ENCODE data around the gene RBP3.
"Not testable (repeated sequence)": the region's sequence is repeated elsewhere in the genome, so short reads cannot be mapped to it uniquely, and the experiment has no call there.

The RBP3 gene

DNA sequence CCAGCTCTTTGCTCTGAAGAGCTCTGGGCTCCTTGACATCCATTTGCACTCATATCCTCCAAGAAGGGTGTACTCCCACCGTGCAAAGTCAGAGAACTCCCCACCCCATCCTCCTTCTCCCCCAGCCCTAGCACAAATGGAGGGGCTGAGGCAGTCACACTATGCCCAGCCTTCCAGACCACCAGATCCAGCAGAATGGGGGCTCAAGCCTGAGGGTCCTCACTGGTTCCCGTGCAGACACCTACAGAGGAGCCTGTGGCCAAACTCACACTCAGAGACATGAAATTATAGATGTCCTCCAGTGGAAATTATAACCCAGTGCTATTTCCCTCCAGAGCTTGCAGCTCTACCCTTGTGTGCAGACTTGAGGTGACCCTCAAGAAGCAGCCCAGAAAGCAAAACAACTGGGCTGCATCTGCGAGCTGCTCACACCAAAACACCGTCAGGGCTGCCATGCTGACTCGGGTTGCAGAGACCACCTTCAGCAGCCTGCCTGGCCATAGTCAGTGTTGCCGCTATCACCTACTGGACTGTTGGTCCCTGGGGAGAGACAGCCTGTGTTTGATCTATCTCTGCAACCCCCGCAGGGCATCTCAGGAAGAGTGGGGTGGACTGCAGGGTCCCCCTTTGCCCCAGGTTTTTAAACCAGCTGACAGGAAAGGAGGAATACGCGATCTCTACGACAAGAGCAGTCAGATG is 28.5 kb downstream of the RBP3 start:
- no peak for DNase-seq

DNA sequence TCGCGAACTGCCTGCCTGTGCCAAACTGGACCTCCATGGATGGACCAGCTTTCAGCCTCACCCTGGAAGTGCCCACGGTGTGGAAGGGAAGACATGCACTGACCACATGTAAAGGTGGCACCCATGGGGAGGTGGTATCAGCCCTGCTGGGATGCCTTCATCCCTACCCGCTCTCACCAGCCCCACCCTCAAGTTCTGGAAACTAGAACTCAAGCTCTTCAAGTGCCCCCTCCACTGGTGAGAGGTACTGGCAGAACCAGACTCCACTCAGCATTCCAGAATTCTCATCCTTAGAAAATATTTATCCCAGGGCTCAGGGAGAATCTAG is 30.0 kb downstream of the RBP3 start:
- DNase-seq: no peak

DNA sequence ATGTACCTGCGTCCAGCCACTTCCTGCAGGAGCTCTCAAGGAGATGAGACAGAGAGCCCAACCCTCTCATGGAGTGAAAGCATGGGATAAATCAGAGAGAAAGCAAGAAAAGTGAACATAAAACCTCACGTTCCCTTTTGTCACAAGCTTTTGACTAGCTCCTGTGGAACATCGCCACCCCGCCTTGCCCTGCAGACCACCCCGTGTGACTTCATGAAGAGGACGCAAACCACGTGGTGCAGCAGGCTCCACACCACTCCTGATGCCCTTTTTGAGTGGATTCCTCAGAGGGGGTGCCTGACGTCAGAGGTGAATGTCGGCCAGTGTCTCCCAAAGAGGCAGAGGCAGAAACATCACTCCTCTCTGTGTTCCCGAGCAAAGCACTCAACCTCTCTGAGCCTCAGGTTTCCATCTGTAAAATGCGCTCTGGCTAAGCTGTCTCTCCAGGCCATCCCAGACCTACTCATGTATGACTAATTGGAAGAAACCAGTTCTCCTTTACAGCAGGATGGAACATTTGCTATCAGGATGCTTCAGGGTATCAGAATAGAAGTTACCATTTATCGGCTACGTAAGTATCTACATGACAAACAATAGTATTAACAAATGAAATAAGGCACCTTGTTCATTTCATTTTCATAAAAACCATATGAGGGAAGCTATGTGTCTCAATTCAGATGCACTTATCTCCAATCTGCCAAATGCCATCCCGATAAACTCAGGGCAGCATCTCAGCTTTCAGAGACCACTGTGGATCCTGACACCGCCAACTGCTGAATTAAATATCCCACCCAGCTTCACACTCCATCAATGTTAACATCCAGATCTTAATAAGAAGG is 30.7 kb downstream of the RBP3 start:
- no peak for DNase-seq

DNA sequence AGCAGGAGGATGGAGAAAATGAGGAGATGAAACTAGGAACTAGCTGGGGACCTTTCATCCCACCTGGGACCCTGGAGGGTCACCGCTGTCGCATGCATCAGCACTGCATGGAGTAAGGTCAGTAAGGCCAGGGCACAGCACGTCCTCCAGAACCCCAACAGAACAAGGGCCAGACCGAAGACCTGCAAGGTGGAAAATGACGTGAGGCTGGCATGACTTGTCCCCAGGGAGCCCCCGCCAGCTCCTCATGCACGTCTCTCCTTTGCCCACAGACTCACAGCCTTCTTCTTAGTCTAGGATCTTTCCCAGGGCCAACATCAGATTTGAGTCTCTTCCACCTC is 31.3 kb downstream of the RBP3 start:
- no peak for DNase-seq

DNA sequence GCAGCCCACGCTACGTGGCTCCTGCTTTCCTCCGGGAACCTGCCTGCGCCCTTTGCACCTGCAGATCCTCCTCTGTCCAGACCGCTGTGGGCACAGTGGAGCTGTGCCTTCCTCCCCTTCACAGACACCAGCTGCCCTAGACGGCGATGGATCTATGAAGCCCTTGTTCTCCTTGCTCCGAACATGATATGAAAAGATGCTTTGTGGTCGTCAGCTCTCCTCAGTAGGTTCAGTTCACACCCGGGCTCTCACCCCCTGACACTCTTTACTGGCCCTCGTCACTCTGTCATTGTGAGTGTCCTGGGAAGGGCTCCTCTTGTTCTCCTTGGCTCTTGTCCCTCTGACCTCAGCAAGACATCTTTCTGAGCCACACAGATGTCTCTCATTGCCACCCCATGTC is 31.7 kb downstream of the RBP3 start:
- no peak for DNase-seq

DNA sequence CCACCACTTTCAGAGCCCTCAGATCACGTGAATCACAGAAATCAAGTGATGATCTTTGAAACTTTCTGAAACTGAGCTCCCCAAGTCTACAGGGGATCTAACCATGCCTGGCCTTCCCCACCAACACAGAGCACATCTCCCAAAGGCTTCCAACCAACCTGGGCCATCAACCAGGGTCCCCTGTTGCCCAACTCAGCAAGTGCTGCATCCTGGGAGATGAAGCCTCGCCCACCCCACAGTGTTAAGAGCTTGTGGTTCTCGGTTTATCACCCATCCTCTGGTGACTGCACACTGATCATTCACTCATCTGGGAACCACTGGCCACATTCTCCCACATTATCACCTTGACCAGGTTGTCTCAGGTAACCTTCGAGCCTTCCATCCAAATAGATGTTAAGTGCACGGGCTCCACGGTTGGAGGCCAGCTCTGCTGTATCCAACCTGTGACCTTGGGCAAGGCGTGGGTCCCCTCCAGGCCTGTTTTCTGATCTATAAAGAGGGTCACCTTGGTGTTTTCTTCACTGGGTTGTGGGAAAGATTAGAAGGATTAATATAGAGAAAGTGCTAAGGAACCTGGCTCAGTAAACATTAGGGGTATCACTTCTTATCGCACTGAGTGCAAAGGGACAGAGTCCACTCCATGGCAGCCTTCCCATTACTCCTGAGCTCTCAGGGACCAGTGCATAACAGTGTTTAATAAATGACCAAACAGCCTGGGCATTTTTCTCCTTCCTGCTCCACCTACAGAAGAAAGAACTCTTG is 32.4 kb downstream of the RBP3 start:
- DNase-seq: no peak

DNA sequence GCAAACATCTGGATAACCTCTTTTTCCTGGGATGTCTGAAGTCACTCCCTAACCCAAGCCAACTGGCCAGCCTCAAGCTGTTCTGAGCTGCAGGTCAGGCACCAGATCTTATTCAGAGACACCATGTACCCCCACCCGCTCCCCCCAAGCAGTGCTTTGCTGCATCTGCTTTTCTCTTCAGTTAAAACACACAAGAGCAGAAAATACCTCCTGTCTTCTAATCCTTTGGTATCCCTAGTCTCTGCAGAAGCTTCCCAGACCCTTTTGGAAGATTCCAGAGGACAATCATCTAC is 32.9 kb downstream of the RBP3 start:
- no peak for DNase-seq

DNA sequence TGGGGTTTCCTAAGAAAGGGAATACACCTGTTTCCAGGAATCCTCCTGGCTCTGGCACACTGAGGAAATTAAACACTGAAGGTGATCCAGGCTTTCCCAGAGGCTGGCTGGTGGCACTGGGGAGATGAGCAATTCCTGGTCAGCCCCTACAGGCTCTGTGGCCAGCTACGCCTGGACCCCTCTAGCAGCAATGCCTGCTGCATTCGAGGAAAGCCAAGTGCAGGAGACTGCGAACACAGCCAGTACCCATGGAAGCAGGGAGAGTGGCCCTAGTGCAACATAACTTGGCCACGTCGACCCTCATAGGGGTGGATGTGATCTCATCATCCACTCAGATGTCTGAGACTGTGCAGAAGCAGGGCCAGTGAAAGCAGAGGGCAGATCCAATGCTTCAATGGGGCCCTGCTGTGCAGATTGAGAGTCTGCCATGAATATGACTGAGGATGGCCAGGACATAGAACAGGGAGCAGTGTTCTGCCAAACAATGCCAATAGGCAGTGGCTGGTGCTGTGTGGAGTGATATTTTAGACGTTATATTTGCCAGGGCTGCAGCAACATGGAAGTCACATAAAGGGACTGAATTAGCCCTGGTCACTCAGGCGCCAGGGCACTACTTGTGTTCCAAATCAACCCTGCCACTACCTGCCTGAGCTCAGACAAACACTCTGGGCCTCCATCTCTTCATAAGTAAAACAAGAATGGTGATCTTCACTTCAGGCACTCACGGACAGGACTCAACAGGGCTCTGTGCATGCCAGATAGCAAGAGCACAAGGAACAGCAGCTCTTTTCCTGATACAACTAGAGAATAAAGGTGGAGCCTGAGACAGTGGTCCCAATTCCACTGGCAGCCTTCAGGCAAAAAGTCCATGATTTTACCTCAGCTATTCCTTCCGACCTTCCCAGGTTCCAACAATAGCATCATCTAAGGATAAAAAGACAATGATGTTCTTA is 33.5 kb downstream of the RBP3 start:
- DNase-seq: no peak

DNA sequence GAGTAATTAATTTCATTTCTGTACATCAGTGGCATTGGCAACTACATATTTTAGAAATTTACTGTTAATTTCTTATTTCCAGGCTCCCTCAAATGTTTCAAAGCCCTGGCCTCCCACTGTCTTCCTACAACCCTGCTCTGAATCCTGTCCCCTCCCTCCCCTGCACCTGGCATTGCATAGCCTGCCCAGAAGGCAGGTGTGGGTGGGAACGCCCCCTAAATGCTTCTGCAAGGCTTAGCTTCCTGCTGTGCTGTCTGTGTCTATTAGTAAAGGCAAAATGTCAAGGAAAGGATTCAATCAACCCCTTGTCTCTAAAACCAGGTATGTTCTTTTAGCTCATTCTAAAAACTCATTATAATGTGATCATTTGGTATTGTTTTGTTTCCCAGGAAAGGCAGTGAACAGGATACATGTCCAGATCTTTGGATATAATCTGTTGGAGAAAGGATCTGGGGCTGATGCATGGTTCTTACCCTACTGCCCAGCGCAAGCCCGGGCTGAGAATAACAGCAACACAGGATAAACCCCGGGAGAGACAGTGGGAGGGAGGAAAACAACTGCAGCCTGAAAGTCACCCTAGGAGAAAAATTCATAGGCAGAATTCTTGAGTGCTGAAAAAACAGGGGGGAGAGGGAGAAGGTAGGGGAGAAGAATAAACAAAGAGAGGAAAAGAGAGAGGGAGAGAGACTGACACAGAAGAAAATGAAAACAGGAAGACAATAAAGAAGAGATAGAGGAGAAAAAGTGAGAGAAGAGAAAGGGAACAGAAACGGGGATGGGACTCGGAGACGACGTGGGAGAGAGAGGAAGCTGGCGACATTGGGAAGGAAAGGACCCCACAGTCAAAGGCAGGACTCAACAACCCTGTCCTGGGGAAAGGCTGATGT is 35.3 kb downstream of the RBP3 start:
- DNase-seq: no peak

DNA sequence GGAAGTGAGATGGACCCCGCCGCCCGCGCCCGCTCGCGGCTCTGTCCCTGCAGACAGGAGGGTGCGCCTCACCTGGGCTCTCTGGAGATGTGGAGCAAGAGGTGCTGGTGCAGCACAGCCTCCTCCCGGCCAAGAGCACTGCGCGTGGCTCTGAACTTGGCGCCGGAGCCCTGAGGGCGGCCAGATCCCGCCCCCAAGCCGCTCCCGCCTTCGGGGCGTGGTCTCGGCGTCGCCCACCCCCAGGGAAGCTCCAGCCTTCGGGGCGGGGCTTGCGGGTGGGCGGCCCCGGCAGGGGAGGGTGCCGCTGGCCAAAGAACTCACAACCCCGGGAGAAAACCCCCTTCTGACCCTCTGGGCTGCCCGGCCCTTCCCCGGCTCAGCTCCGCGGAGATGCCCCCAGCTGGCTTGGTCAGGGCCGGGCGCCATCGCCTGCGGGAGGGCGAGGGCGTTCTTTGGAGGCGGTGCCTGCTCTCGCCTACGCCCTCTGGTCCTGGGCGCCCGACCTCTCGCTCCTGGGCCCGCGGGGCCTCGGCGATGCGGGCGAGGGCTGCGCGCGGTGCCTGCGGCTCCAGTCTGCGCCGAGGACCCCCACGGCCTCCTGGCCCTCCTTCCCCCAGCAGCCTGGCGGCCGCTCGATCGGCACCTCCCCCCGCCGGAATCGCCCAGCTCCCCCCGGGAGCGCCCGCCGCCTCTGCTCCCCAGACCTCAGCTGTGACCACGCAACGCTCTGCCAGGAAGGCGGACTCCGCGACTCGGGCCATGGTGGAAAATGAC is 36.2 kb downstream of the RBP3 start, which contains the start of gene ZNF488:
Gene ZNF488 (minus strand): TSS at position 146 of the 774 bp plus-strand sequence. CDS start 15,464 bp downstream, outside the sequence.
- peak; percentile 58 for DNase-seq

DNA sequence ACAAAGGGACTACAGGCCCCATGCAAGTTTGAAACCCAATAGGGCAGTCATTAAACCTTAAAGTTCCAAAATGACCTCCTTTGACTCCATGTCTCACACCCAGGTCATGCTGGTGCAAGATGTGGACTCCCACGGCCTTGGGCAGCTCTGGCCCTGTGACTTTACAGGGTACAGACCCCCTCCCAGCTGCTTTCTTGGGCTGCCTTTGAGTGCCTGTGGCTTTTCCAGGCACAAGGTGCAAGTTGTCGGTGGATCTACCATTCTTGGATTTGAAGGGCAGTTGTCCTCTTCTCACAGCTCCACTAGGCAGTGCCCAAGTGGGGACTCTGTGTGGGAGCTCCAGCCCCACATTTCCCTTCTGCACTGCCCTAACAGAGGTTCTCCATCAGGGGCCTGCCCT is 37.9 kb downstream of the RBP3 start:
- not testable (repeated sequence) for DNase-seq

DNA sequence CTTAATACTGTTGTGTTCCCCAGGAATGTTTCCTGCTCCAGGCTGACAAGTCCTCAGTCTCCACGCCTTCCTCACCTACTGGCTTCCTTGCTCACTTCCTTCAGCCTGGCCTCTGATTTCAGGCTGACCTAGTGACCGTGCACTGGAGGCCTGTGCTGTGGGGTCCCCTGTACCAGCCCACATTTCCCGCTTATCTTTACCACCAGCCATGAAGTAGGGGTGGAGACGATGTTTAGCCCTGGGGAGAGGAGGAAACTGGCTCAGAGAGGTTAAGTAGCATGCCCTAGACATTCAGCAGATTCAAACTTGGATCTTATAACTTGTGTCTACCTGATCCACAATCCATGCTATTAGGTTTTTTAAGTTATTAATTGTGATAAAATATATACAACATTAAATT is 40.7 kb downstream of the RBP3 start:
- no peak for DNase-seq

DNA sequence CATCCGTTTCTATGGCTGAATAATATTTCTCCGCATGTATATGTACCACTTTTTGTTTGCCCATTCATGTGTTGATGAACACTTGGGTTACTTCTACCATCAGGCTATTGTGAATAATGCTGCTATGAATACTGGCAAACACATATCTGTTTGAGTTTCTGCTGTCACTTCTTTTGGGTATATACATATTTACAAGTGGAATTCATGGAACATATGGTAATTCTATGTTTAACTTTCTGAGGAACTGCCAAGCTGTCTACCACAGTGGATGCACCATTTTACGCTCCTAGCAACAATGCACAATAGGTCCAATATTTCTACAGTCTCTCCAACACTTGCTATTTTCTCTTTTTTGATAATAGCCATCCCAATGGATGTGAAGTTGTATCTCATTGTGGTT is 41.5 kb downstream of the RBP3 start:
- no peak for DNase-seq

DNA sequence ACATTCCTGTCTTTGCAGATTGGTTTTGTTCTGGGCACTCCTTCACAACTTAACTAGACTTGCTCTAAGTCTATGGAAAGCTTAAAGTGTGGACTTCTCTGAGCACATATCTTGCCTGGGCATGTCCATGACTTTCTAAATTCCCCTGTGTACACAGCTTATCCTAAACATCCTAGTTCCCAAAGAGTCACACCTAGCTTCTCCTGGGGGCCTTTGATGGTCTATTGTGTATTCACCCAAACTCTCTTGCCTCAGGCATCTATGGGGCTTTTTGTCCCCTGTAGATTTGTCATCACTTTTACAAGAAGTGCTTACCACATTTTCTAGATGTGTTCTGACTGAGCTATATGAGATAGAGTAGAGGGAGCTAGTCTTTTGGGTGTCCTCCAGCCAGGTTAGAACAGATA is 48.2 kb downstream of the RBP3 start:
- no peak for DNase-seq

DNA sequence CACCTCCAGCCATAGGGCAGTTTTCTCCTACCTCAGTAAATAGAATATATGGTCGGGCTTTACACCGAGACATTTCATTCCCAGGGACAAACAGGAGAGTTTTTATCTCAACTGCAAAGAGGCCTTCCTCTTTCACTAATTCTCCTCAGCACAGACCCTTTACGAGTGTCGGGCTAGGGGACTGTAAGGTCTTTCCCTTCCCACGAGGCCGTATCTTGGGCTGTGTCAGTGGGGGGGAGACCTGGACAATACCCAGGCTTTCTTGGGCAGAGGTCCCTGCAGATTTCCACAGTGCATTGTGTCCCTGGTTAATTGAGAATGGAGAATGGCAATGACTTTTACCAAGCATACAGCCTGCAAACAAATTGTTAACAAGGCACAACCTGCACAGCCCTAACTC is 49.1 kb downstream of the RBP3 start:
- DNase-seq: no peak

DNA sequence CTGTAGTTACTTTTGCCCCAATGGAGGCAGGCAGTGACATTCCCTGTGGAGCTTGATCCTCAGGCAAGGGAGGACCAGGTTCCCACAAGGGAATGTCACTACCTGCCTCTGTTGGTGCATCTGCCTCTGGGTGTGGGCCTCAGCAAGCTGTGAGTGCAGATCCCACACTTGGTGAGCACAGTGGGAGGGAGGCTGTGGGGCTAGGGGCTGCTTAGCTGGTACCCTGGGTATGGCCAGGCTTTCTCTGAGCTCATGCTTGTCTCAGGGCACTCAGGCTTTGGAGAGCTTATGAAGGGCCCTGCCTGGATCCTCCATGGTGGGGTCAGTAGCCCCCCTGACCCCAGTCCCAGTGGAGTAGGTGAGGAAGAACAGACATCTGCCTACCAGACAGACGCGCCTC is 52.1 kb downstream of the RBP3 start:
- DNase-seq: no peak

DNA sequence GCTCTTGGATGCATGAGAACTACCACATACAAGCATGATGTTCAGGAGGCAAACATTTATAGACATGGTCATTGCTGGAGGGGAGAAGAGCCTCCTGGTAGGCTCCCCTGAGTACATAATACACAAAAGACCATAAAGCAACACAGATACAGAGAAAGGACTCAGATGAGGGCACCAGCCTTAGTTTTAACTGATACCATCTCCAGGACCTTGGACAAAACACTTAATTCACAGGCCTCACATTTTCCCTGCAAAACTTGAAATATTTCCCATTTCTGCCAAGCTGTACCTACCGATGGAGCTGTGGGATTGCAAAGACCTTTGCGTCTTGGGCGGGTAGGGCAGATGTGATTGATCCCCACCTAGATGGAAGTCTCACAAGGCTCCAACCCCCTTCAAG is 52.6 kb downstream of the RBP3 start:
- no peak for DNase-seq

DNA sequence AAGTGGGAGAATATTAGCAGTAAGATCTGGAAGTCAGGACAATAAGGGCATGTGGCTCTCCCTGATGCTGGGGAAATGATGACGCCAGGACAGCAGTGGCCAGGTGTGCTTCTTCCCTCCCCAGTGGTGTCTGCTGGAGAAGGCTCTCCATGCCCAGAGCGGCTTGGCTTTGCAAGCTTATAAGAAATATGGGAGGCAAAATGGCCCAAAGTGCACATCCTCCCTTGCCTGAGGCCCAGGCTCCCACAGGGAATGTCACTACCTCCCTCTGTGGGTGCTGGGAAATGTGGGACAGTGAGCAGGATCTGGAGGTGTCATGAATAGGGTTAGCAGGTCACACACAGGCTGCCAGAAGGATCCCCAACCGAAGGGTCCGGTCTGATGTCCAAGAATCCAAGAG is 53.0 kb downstream of the RBP3 start:
- no peak for DNase-seq

DNA sequence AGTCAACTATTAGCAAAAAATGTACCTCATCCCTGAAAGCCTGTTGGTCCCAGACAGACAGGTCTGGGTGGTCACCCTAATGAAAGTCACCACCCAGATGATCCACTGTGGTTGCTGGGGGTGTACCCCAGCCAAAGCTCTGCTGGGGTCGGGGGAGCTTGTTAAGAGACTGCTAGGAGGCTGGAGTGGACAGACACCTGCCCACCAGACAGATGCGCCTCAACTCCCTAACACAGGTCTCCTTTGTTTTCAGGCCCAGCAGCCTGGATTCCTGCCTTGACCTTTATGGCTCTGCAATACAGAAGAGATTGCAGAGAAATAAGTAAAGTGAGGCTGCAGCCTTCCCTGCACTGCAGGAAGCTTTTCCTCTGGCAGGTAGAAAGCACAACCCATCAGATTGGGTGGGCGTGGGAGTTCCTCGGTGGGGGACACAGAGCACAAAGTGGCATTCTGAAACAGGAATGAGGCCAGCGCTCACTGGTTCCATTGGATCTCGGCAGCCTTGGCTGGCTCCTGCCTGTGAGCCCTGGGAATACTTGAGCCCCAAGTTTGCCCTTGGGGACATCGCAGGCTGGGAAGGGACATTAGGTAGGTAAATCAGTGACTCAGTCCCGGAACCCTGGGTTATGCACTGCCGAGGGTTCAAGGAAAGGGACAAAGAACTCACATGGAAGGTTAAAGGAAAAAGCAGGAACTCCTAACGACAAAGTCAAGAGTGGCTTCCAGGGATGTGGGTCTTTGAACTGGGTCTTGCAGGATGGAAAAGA is 53.9 kb downstream of the RBP3 start:
- DNase-seq: no peak

DNA sequence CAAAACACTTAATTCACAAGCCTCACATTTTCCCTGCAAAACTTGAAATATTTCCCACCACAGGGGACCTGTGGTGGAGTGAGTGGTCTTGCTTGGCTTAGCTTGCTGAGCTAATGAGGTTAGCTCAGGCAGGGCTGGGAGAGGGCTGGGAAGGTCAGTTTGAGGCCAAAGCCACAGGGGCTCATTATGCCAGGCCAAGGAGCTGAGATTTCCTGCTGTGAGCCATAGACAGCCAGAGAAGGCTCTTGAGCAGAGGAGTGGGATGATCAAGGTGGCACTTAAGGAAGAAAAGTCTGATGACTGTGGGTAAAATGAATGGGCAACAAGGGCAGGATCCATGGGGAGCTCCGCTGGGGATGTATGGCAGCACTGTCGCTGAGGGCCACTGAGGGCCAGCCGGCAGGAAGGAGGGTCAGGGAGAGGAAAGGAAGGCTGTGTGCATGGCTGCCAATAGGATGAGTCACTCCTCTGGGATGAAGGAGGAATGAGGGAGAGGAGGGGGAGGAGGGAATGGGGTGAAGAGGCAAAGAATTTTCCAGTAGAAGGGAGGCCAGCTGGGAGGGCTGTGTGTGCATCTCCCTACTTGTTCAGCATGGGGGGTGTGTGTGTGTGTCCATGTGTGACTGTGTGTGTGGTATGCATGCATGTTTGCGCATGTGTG is 54.6 kb downstream of the RBP3 start:
- DNase-seq: no peak
